ENCODE data around the gene USP24. TPM values are rescaled to one million over a fixed set of nuclear protein-coding genes. Genes with fewer than 3 reads are reported as not detected.
"Not testable (repeated sequence)": the region's sequence is repeated elsewhere in the genome, so short reads cannot be mapped to it uniquely, and the experiment has no call there.

Gene USP24
- total RNA-seq, 4 donors from 2014 or later = 21.8 to 47.1 (median 28.1) TPM

GRCh38 chr1:55206210-55206609, 9.0 kb downstream of the USP24 start:
- Histone ChIP-seq H3K4me1 (peaks cover 0 to 81% (median 6%) of the 10 kb centered on the region in 3 donors), H3K27ac (no peak overlapping the region), H3K4me3 (no peak overlapping the region), H3K9me3 (no peaks in the 10 kb centered on the region), H3K27me3 (no peaks in the 10 kb centered on the region), H3K36me3 (peaks cover 0 to 3% (median 0%) of the 10 kb centered on the region in 3 donors)
- 72 to 88% methylated on average over 2 of the region's 2 CpGs for WGBS, 2 donors
- intact Hi-C loops (cut with DNase I) = no loop called here
- TF ChIP-seq POLR2A (IDR thresholded peaks at IDR 0.05) (no peak), CTCF (IDR thresholded peaks at IDR 0.05) (no peak)
- no peak for DNase-seq

GRCh38 chr1:55204997-55205396, 10.2 kb downstream of the USP24 start:
- H3K27ac ChIP-seq = no peak overlapping the region
- no peak overlapping the region for H3K4me3 ChIP-seq
- peaks cover 0 to 75% (median 6%) of the 10 kb centered on the region in 3 donors for H3K4me1 ChIP-seq
- no peaks in the 10 kb centered on the region for H3K9me3 ChIP-seq
- H3K36me3 ChIP-seq = peaks cover 0 to 3% (median 0%) of the 10 kb centered on the region in 3 donors
- 29 to 47% methylated on average over 1 of the region's 1 CpG for WGBS, 2 donors
- TF ChIP-seq CTCF (IDR thresholded peaks at IDR 0.05) (no peak), POLR2A (IDR thresholded peaks at IDR 0.05) (no peak)
- DNase-seq = no peak
- no peaks in the 10 kb centered on the region for H3K27me3 ChIP-seq
- intact Hi-C loops (cut with DNase I) = no loop called here

DNA sequence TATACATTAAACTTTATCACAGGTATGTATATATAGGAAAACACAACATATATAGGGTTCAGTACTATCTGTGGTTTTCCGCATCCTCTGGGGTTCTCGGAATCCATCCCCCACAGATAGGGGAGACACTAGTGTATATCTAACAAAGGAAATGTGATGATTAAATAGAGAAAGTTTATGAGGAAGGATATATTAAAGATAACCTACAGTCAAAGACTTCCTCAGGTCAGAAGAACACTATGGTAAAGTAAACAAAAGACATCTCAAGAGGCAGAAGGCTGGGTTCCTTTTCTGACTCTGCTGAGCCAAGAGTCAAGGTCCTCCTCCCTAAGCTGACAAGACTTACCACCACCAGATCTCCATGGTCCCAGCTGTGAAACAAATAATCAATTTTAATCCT, 12.1 kb downstream of the USP24 start:
- 80 to 97% methylated on average over 2 of the region's 2 CpGs for WGBS, 2 donors
- DNase-seq = no peak
- H3K27me3 ChIP-seq = no peaks in the 10 kb centered on the region
- intact Hi-C loops (cut with DNase I) = no loop called here
- H3K9me3 ChIP-seq = no peaks in the 10 kb centered on the region
- peaks cover 0 to 3% (median 0%) of the 10 kb centered on the region in 3 donors for H3K36me3 ChIP-seq
- H3K4me3 ChIP-seq = no peak overlapping the region
- no peak for TF ChIP-seq POLR2A (IDR thresholded peaks at IDR 0.05)
- H3K27ac ChIP-seq = no peak overlapping the region
- peaks cover 0 to 57% (median 6%) of the 10 kb centered on the region in 3 donors for H3K4me1 ChIP-seq

GRCh38 chr1:55200667-55201066, 14.5 kb downstream of the USP24 start:
- 61 to 68% methylated on average over 2 of the region's 2 CpGs for WGBS, 2 donors
- no peaks in the 10 kb centered on the region for H3K36me3 ChIP-seq
- H3K27me3 ChIP-seq = no peaks in the 10 kb centered on the region
- peaks cover 4 to 50% (median 14%) of the 10 kb centered on the region in 3 donors for H3K4me1 ChIP-seq
- DNase-seq = no peak
- TF ChIP-seq CTCF (IDR thresholded peaks at IDR 0.05) = no peak
- TF ChIP-seq POLR2A (IDR thresholded peaks at IDR 0.05) = no peak
- intact Hi-C loops (cut with DNase I) = no loop called here
- no peak overlapping the region for H3K27ac ChIP-seq
- no peak overlapping the region for H3K4me3 ChIP-seq
- no peaks in the 10 kb centered on the region for H3K9me3 ChIP-seq

DNA sequence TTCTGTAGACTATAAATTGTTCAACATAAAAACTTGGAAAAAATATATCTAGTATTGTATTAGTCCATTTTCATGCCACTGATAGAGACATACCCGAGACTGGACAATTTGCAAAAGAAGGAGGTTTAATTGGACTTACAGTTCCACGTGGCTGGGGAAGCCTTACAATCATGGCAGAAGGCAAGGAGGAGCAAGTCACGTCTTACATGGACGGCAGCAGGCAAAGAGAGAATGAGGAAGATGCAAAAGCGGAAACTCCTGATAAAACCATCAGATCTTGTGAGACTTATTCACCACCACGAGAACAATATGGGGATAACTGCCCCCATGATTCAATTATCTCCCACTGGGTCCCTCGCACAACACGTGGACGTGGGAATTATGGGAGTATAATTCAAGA, 15.4 kb downstream of the USP24 start:
- 94% methylated on average over 9 of the region's 9 CpGs for WGBS, 2 donors
- intact Hi-C loops (cut with DNase I) = not testable (repeated sequence)

GRCh38 chr1:55198044-55198443, 17.1 kb downstream of the USP24 start:
- Histone ChIP-seq H3K4me1 (peaks cover 4 to 37% (median 9%) of the 10 kb centered on the region in 3 donors), H3K27ac (no peak overlapping the region), H3K36me3 (no peaks in the 10 kb centered on the region), H3K4me3 (no peak overlapping the region), H3K9me3 (no peaks in the 10 kb centered on the region), H3K27me3 (no peaks in the 10 kb centered on the region)
- intact Hi-C loops (cut with DNase I) = no loop called here
- no peak for DNase-seq
- 88 to 93% methylated on average over 4 of the region's 4 CpGs for WGBS, 2 donors
- TF ChIP-seq CTCF (IDR thresholded peaks at IDR 0.05) = no peak
- no peak for TF ChIP-seq POLR2A (IDR thresholded peaks at IDR 0.05)

More for the DNA sequence above, 15.4 kb downstream of the USP24 start:
- peaks cover 4 to 48% (median 9%) of the 10 kb centered on the region in 3 donors for H3K4me1 ChIP-seq
- H3K27ac ChIP-seq, H3K36me3 ChIP-seq, H3K4me3 ChIP-seq, H3K27me3 ChIP-seq, H3K9me3 ChIP-seq, DNase-seq: not testable (repeated sequence)

All from esophagus squamous epithelium (tissue), 5 donors.